Mucosa of rectum (tissue), 2 donors: ENCODE measurements around the gene PHLDA2.
A peak's percentile ranks its signal among the peaks of the same experiment; 100 is the strongest.

ENCODE experiments used
- H3K27ac ChIP-seq, 2 donors: one replicate each; pipeline ENCODE4 v1.7.0; 2013; ENCODE audit warnings: inconsistent platforms in 2 of 2, low read depth in 2 of 2, low read length in 2 of 2
- H3K27me3 ChIP-seq, 2 donors: one replicate each; pipeline ENCODE4 v1.7.0; 2013; ENCODE audit warnings: low read length in 2 of 2; ENCODE audit not compliant: control insufficient read depth in 2 of 2, insufficient read depth in 2 of 2
- H3K36me3 ChIP-seq, 2 donors: one replicate each; pipeline ENCODE4 v1.7.0; 2013; ENCODE audit warnings: low read length in 2 of 2; ENCODE audit not compliant: control insufficient read depth in 2 of 2, insufficient read depth in 2 of 2
- H3K4me1 ChIP-seq, 2 donors: one replicate each; pipeline ENCODE4 v1.7.0; 2013; ENCODE audit warnings: low read length in 2 of 2, mild to moderate bottlenecking in 1 of 2; ENCODE audit not compliant: control insufficient read depth in 2 of 2, insufficient read depth in 2 of 2
- H3K4me3 ChIP-seq, 2 donors: one replicate each; pipeline ENCODE4 v1.7.0; 2013; ENCODE audit warnings: low read length in 2 of 2
- H3K9ac ChIP-seq, 2 donors: one replicate each; pipeline ENCODE4 v1.7.0; 2013; ENCODE audit warnings: low read length in 2 of 2, low read depth in 1 of 2, mild to moderate bottlenecking in 1 of 2
- H3K9me3 ChIP-seq, 2 donors: one replicate each; pipeline ENCODE4 v1.7.0; 2013; ENCODE audit warnings: low read length in 2 of 2; ENCODE audit not compliant: control insufficient read depth in 2 of 2
- donor health status: healthy.
- donor health status: Normal muscosa, but diverticular disease.

The PHLDA2 gene

GRCh38 chr11:2923446-2924375 lies 5.5 kb downstream of the PHLDA2 start:
- Histone ChIP-seq H3K4me1 (peaks cover 24 to 34% of the 10 kb centered on the region in 2 donors), H3K9ac (peak overlapping the region in 1 of 2 donors; percentile 54), H3K36me3 (no peaks in the 10 kb centered on the region), H3K27ac (peak overlapping the region; percentile 78 to 83), H3K27me3 (peaks cover 0 to 2% of the 10 kb centered on the region in 2 donors), H3K9me3 (no peaks in the 10 kb centered on the region), H3K4me3 (no peak overlapping the region)

- Histone ChIP-seq H3K27ac (no peak overlapping the region), H3K4me3 (no peak overlapping the region), H3K36me3 (no peaks in the 10 kb centered on the region), H3K4me1 (peaks cover 20 to 28% of the 10 kb centered on the region in 2 donors), H3K27me3 (no peaks in the 10 kb centered on the region), H3K9me3 (no peaks in the 10 kb centered on the region), H3K9ac (no peak overlapping the region)
Observed at GRCh38 chr11:2922655-2923054, 6.6 kb downstream of the PHLDA2 start.

GRCh38 chr11:2921742-2922493 lies 7.3 kb downstream of the PHLDA2 start:
- H3K4me3 ChIP-seq = no peak overlapping the region
- no peak overlapping the region for H3K9ac ChIP-seq
- H3K9me3 ChIP-seq = no peaks in the 10 kb centered on the region
- peaks cover 15 to 21% of the 10 kb centered on the region in 2 donors for H3K4me1 ChIP-seq
- H3K27ac ChIP-seq = no peak overlapping the region
- no peaks in the 10 kb centered on the region for H3K27me3 ChIP-seq
- H3K36me3 ChIP-seq = no peaks in the 10 kb centered on the region

GRCh38 chr11:2921261-2921660 lies 8.0 kb downstream of the PHLDA2 start:
- Histone ChIP-seq H3K4me1 (peaks cover 15 to 20% of the 10 kb centered on the region in 2 donors), H3K4me3 (no peak overlapping the region), H3K9ac (no peak overlapping the region), H3K27me3 (no peaks in the 10 kb centered on the region), H3K36me3 (no peaks in the 10 kb centered on the region), H3K27ac (no peak overlapping the region), H3K9me3 (no peaks in the 10 kb centered on the region)

- H3K4me3 ChIP-seq = no peak overlapping the region
- H3K9ac ChIP-seq = no peak overlapping the region
- no peak overlapping the region for H3K27ac ChIP-seq
Observed at GRCh38 chr11:2920343-2920742, 8.9 kb downstream of the PHLDA2 start.

GRCh38 chr11:2919837-2920236 lies 9.4 kb downstream of the PHLDA2 start:
- Histone ChIP-seq H3K36me3 (no peaks in the 10 kb centered on the region), H3K27me3 (no peaks in the 10 kb centered on the region), H3K9me3 (no peaks in the 10 kb centered on the region), H3K4me3 (no peak overlapping the region), H3K27ac (no peak overlapping the region), H3K4me1 (peaks cover 10 to 14% of the 10 kb centered on the region in 2 donors), H3K9ac (no peak overlapping the region)

More at GRCh38 chr11:2920343-2920742, 8.9 kb downstream of the PHLDA2 start:
- Histone ChIP-seq H3K4me1 (peaks cover 15 to 20% of the 10 kb centered on the region in 2 donors), H3K36me3 (no peaks in the 10 kb centered on the region), H3K9me3 (no peaks in the 10 kb centered on the region), H3K27me3 (no peaks in the 10 kb centered on the region)

- Histone ChIP-seq H3K9me3 (no peaks in the 10 kb centered on the region), H3K27ac (no peak overlapping the region), H3K27me3 (no peaks in the 10 kb centered on the region), H3K4me1 (peaks cover 5 to 9% of the 10 kb centered on the region in 2 donors), H3K9ac (no peak overlapping the region), H3K4me3 (no peak overlapping the region), H3K36me3 (no peaks in the 10 kb centered on the region)
Observed at GRCh38 chr11:2919188-2919587, 10.0 kb downstream of the PHLDA2 start.

- H3K4me1 ChIP-seq = peaks cover 12 to 13% of the 10 kb centered on the region in 2 donors
- H3K4me3 ChIP-seq = no peak overlapping the region
- H3K36me3 ChIP-seq = no peaks in the 10 kb centered on the region
- H3K27ac ChIP-seq = no peak overlapping the region
- no peak overlapping the region for H3K9ac ChIP-seq
- no peaks in the 10 kb centered on the region for H3K9me3 ChIP-seq
- H3K27me3 ChIP-seq = no peaks in the 10 kb centered on the region
Observed at GRCh38 chr11:2917842-2918490, 11.3 kb downstream of the PHLDA2 start.

GRCh38 chr11:2916892-2917645 lies 12.2 kb downstream of the PHLDA2 start:
- no peaks in the 10 kb centered on the region for H3K36me3 ChIP-seq
- H3K9ac ChIP-seq = no peak overlapping the region
- no peaks in the 10 kb centered on the region for H3K27me3 ChIP-seq
- H3K9me3 ChIP-seq = no peaks in the 10 kb centered on the region
- H3K4me1 ChIP-seq = peaks cover 16 to 19% of the 10 kb centered on the region in 2 donors
- H3K4me3 ChIP-seq = no peak overlapping the region
- no peak overlapping the region for H3K27ac ChIP-seq
